ENCODE data around the gene MTHFD1L.

The MTHFD1L gene

DNA sequence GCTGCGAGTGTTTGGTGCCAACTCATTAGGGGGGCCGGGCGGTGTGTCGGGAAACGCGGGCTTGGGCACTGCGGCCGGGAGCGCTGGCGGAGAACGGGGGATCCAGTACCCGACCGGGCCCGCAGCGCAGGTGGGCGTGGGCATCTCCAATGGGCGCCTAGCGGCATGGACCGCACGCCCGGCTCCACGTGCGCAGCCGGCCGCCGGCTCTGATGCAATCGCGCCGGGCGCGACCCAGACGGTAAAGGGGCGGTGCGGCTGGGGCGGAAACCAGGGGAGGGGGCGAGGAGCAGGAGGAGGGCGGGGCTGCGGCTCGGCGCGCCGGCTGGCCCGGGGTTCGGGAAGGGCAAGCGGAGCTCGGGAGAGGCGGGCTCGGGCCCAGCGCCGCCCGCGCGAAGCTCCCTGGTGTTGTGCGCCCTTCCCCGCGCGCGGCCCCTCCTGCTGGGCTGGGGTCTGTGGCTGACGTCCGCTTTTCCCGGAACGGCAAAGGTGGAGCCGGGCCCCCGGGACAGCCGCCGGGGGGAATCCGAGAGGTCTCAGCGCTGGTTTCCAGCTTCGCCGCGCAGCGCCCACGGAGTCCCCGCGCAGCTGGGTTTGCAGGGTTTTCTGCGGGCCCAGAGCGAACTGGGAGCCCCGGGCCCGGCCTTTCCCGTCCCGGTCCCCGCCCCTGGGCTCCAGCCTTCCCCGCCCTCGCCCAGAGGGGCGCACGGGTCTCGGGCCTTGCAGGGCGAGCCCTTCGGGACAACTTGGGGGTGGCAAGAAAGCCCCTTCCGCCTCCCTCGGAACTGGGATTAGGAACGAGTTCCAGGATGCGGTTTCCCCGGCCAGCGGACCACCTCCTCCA, 867 bp downstream of the MTHFD1L start:
- peak; percentile 90 for DNase-seq (ENCODE audit: low spot score)

DNA sequence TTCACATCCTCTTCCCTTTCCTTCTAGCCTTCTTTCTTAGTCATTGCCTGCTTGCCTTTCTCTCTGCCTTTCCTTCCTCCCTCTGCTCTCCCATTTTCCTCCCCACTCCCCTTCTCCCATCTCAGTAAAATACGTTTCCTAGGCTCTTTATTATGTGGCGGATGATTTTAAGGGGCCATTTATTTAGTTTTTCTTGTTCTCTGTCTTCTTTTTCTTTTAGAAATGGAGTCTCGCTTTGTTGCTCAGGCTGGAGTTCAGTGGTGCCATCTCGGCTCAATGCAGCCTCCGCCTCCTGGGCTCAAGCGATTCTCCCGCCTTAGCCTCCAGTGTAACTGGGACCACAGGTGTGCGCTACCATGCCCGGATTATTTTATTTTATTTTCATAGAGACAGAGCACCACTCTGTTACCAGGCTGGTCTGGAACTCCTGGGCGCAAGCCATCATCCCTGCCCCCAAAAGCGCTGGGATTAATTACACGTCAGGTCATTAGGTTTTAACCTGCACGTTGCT, 1.5 kb downstream of the MTHFD1L start:
- DNase-seq (ENCODE audit: low spot score): no peak

DNA sequence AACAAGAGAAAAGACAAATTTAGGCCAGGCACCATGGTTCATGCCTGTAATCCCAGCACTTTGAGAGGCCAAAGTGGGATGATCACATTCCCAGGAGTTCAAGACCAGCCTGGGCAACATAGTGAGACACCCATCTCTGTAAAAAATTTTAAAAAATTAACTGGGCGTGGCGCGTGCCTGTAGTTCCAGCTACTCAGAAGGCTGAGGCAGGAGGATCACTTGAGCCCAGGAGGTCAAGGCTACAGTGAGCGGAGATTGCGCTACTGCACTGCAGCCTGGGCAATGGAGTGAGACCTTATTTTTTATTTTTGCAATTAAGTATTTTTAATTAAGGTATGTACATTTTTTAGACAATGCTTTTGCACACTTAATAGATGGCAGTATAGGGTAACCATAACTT, 3.3 kb downstream of the MTHFD1L start:
- no peak for DNase-seq (ENCODE audit: low spot score)

DNA sequence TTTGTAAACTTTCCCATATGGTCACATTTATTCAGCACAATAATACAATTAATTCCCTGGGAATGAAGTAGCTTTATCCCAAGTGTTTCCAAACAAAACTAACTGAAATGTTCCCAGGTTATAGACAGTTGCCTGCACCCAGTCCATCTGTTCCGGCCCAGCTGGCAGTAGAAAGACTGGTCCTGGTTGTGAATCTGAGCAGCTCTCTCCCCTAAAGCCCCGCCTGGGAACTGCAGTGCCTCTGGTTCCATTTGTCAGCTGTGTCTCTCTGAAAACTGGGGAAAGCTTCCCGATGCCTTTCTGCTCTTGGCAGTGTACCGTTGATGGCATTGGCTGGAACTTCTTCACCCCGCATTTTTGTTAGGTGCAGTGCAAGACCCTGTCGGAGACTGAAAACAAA, 8.7 kb downstream of the MTHFD1L start:
- no peak for DNase-seq (ENCODE audit: low spot score)

- no peak for DNase-seq (ENCODE audit: low spot score)
Measured at GRCh38 chr6:150875841-150876240, 10.3 kb downstream of the MTHFD1L start.

GRCh38 chr6:150876598-150876997, 11.1 kb downstream of the MTHFD1L start:
- DNase-seq (ENCODE audit: low spot score): no peak

DNA sequence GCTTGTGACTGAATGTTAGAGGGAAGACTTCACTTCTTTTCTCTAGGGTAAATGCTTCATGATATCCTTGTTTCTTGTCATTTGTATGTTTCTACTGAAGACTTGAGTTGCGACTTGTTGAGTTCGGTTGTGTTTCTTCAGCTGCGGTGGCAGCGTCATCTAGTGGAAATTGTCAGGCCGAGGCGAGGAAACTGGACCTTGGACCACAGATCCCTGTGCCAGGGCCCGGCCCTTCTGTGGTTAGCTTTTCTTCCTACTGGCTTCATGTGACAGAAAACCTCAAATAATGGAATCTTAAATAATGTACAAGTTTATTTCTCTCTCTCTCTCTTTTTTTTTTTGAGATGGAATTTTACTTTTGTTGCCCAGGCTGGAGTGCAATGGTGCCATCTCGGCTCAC, 12.4 kb downstream of the MTHFD1L start:
- DNase-seq (ENCODE audit: low spot score): no peak

- DNase-seq (ENCODE audit: low spot score): no peak
Measured at GRCh38 chr6:150878347-150879213, 13.1 kb downstream of the MTHFD1L start.

- no peak for DNase-seq (ENCODE audit: low spot score)
Measured at GRCh38 chr6:150880336-150880735, 14.8 kb downstream of the MTHFD1L start.

DNA sequence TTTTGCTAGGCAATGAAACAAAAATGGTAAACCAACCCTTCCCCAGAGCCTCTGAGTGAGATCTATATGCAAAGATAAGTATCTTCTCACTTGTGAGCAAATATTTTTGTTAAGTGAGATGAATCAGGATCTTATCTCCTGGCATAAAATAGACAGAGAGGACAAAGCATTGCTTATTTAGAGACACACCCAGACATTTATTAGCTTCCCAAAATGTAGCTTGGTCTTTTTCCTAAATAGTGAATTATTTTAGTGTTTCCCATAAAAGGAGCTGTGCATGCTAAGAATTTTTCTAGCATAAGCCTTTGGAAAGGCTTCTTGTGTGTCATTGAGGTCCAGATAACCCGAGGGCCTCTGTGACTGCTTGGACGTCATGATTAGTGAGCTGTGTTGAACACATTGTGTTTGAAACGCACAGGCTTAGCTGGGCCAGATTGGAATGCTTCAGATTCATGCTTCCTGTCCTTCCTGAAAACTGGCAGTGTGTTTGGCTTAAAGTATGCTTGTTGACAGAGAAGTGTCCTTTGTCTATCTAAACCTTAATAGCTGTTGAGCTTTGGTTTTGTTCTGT, 16.5 kb downstream of the MTHFD1L start:
- no peak for DNase-seq (ENCODE audit: low spot score)

- DNase-seq (ENCODE audit: low spot score): no peak
Measured at GRCh38 chr6:150883521-150883920, 18.0 kb downstream of the MTHFD1L start.

- no peak for DNase-seq (ENCODE audit: low spot score)
Measured at GRCh38 chr6:150886155-150886554, 20.7 kb downstream of the MTHFD1L start.

DNA sequence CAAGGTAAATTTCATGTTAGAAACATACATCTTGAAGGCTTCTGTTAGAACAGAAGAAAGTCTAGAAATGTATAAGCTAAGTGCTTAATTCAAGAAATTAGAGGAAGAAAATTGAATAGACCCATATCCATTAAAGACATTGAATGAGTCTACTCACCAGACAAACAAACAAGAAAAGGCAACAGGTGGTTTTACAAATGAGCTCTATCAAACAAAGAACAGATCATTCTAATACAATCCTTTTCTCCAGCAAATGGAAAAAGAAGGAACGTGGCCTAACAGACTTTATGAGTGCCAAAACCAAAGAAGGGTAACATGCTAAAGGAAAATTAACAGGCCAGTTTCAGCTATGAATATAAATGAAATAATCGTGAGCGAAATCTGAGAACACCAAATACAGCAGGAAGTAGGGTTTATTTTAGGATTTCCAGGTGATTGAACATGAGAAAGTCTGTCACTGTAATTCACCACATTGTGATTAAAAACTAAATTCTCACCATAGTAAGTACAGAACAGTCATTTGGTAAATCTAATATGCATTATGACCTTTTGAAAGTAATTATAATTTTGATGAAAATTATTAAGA, 22.6 kb downstream of the MTHFD1L start:
- DNase-seq (ENCODE audit: low spot score): peak; percentile 38

- no peak for DNase-seq (ENCODE audit: low spot score)
Measured at GRCh38 chr6:150890346-150890745, 24.8 kb downstream of the MTHFD1L start.

DNA sequence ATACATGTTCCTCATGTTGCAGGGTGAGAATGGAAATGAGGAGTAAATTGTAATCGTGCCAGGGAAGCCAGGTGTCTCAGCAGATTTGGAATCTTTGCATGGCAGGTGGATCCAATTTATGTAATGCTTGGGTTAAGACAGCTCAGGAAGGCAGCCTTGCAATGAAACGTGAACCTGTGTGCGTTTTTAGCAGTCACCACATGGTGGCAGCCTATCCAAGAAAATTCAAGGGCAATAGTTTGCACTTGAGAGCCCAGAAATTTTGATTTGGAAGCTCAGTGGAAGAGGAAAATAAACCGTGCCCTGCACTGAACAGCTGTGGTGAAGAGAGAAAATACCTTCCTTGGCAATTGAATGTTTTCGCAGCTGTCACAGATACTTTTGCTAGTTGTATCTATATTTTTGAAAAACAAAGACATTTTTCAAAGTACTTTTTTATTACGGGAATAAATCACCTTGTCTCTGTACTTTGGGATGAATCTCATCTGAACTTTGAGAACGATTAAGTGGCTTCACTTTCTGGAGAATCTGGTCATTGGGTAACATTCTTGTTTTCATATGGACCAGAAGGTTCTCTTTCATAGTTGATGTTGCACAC, 26.5 kb downstream of the MTHFD1L start:
- peak; percentile 62 for DNase-seq (ENCODE audit: low spot score)

DNA sequence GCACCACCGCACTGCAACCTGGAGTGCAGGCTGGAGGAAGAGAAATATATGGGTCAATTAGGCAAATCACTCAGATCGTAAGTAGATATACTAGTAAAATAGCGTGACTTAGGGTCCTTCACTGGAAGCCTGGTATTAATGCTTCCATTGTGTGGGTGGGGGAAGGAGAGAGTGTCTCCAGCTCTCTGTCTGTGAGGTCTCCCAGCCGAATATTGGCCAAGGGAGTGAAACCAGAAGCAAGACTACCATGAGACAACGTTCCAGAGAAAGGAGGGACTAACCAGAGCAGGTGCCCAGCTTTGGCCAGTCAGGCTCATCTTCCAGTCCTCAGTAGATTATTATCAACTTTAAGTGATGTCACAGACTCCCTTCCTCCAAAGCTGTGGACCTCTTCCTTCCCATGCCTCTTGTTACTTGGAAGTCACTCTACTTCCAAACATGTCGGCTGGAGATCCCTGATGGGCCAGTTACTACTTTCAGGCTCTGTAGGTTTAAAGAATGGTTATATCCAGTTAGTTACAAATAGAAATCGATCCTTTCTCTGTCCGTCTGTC, 28.8 kb downstream of the MTHFD1L start:
- no peak for DNase-seq (ENCODE audit: low spot score)

- peak; percentile 27 for DNase-seq (ENCODE audit: low spot score)
Measured at GRCh38 chr6:150894935-150895552, 29.5 kb downstream of the MTHFD1L start.

- DNase-seq (ENCODE audit: low spot score): no peak
Measured at GRCh38 chr6:150895928-150896632, 30.6 kb downstream of the MTHFD1L start.

DNA sequence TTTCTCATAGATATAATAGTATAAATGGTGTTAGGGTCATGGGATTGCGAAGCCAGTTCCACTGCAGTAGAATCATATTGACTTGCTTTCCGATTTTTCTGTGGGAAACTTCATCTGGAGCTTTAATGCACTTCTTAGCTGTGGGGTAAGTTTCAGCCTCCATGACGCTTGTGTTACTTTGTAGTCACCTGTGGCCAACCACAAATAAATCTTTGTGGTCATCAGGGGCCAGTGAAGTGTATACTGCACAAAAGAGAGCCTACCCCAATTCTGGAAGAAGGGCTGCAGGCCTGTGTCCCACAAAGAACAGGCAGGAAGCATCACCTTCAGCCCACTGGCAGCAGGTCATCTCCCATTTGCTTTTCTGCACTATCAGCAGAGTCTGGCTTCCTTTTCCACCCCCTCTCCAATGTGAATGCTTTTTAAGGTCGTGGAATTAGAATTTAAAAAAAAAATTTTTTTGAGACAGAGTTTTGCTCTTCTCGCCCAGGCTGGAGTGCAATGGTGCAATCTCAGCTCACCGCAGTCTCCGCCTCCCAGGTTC, 32.0 kb downstream of the MTHFD1L start:
- DNase-seq (ENCODE audit: low spot score): no peak
